ENCODE data around the gene SHOC1.

DNA sequence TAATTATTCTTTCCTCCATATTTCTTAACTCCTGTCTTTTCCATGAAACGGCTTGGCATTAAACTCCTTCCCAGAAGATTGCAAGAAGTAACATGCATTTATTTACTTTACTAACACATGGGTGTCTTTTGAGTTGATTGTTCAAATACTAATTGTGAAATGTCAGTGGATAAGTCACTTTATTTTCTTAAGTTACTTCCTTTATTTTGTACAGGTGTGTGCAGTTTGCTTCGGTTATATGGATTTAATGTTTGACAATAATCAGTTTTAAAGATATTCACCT, 761 bp upstream of the SHOC1 start:
- TF ChIP-seq, protein P1, sequence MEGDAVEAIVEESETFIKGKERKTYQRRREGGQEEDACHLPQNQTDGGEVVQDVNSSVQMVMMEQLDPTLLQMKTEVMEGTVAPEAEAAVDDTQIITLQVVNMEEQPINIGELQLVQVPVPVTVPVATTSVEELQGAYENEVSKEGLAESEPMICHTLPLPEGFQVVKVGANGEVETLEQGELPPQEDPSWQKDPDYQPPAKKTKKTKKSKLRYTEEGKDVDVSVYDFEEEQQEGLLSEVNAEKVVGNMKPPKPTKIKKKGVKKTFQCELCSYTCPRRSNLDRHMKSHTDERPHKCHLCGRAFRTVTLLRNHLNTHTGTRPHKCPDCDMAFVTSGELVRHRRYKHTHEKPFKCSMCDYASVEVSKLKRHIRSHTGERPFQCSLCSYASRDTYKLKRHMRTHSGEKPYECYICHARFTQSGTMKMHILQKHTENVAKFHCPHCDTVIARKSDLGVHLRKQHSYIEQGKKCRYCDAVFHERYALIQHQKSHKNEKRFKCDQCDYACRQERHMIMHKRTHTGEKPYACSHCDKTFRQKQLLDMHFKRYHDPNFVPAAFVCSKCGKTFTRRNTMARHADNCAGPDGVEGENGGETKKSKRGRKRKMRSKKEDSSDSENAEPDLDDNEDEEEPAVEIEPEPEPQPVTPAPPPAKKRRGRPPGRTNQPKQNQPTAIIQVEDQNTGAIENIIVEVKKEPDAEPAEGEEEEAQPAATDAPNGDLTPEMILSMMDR (conservative IDR thresholded peaks at IDR 0.05), result no peak
- no peak for TF ChIP-seq EZH2 (IDR thresholded peaks at IDR 0.05; ENCODE audit: low read depth)

Data from PC-9 (cell line).